GM18873 (cell line): Measurements from ENCODE around the gene ZSWIM6.

Experiments used
- ATAC-seq: cut with Tn5 transposase; IDR thresholded peaks from one replicate; pipeline ENCODE4 v1.9.1; 2021; ENCODE audit warnings: mild to moderate bottlenecking, moderate library complexity, moderate number of reproducible peaks; ENCODE audit not compliant: unreplicated experiment, low FRiP score

Gene ZSWIM6

DNA sequence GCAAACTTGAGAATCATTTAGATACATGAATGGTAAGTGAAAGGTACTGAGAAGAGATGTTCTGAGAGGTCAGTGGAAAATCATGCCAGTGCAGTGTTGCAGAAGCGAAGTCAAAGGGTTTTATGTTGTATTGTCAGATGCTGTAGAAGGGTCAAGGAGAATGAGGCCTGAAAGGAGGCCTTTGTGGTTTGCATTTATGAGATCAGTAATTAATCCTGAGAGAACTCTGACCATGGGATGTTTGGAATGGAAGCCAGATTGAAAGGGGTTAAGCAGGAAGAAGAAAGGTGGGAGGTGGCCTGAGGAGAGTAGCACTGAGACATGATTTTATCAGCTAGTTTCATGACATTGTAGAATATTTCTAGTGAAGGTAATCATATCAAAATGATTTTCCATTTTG, 97.8 kb downstream of the ZSWIM6 start:
- no peak for ATAC-seq

DNA sequence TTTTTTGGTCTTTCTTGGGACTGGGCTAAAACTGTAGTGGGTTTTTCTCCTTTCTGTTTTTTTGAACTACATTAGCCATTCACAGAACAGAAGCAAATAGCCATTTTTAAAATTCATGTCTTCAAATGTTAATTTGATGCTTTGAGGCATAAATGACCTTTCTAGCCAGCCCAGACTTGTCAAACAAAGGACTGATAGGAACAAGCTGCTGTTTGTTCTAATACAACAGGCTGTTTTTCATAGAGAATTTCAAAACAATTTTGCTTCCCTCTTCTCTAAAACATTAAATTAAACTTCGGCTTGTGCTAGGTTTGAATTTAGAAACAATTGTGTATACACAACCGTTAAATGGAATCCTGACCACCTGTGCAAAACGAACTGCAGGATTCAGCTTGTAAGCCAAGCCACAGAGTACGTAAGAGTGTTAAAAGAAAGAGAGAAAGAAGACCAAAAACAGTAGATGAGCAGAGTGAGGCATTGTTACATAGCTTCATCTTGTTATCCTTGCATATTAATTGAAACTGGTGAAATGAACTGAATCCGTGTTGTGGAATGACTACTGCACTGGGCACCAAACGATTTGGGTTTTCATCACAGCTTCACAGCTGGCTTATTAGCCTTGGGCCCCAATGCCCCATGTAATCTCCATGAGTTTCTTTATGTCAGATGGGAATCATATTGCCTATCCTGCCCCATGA, 100.0 kb downstream of the ZSWIM6 start:
- no peak for ATAC-seq

DNA sequence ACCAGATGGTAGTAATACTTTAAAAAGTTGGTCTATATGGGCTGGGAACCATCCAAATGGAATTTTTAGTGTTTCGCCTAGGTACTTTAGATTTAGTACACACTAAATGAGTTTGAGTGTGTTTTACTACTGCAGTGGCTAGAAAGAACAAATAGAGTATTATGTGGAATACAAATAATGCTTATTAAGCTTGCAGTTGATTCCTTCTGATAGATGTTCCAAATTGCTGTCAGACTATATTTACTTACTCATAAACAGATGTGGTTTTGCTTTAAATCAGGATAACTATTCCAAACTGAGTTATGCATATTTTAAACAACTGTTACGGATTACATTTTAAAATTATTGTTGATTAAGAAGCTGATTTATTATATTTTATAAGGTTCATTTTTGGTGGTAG, 103.3 kb downstream of the ZSWIM6 start:
- ATAC-seq, result no peak

DNA sequence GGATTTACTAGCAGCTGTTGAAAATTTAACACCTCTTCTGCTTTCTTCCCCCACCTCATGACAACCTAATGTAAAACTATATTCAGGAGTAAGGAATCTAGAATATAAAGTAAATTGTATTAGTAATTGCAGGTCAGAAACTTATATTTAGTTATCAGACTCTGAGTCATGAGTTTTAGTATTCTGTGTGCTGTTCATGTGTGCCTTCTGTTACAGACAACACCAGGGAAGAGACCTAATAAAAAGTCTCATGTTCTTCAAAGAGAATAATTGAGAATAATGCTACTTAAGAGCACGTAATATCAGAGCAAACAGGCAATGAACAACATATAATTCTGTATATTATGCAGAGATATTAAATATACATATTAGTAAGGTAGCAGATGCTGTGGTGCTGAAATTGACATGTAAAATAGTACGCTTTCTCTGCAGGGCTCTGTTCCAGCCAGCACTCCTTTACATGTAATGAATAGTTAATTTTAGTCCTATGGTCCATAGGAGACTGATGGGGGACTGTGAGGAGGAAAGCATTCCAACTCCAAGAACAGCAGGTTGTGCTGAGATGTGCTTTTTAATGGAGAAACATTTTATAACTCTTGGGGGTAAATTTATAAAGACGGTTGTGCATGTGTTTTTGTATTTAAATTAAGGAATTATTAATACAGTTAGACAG, 106.4 kb downstream of the ZSWIM6 start:
- ATAC-seq, result no peak

DNA sequence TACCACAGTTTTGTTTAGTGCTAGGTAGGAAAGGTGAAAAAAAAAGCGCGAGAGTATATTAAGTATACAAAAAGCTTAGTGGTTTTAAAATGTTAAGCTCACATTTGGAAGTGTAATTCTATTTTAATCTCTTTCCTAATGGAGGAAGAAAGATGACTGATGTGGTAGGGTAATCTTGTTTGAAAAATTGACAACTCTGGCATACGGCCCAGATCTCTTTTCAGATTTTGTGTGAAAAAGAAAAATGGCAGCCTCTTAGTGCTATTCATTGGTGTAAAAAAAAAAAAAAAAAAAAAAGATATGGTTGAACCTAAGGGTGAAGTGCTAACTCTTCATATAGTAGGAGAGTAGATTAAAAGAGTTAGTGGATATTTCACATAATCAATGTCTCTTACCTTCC, 108.0 kb downstream of the ZSWIM6 start:
- ATAC-seq, result no peak

DNA sequence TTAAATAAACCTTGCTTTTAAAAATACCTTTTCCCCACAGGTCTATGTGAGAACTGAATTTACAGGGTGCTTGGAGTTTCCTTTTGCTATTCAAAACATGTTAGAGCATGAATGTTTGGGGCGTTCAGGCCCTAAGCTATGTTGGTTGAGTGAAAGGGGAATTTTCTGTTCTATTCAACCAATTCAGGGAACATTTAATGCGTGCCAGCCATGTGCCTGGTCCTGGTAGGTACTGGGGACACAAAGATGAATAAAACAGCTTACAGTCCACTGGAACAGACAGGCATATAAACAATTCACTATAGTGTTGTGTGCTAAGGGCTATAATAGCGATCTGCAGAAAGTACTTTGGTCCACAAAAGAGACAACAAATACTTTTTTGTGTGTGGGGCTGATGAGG, 108.5 kb downstream of the ZSWIM6 start:
- no peak for ATAC-seq

DNA sequence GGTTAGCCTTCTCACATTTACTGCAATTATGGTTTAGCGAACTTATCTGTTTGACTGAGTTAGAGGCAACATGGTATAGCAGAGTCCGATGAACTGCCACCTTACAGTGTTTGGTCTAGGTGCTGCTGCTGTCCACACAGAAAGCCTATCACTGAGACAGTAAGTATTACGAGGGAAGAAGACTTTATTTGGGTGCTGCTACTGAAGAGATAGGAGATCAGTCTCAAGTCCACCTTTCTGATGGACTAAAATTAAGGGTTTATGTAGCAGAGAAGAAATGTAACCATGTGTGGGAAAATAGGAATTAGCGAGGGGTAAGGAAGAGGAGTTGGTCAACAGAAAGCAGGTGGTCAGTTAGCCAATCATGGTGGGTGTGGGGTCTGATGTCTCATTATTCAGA, 109.7 kb downstream of the ZSWIM6 start:
- no peak for ATAC-seq

DNA sequence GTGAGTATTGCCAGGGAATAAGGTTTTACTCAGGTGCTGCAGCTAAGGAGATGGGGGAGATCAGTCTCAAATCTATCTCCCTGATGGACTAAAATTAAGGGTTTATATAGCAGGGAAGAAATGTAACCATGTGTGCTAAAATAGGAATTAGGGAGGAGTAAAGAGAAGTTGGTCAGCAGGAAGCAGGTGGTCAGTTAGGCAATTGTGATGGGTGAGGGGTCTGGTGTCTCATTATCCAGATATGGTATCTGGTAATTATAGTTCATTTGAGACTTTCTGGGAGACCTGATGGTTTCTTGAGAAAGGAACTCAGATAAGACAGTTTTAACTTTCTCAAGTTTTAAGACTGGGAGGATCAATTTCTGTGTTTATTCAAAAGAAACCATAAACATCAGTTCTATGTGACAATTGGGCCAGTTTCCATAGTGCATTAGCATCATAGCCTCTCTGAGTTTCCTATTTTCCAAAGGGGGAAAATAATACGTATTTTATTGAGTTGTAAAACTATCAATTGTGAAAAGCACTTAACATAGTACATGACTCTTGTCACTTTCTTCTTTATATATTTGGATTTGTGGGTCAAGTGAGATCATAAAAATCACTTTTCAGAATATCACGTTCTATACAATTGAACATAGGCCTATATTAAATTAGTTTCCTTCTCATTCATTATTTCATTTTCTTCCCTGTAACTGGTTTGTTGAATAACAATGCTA, 115.9 kb downstream of the ZSWIM6 start:
- no peak for ATAC-seq

DNA sequence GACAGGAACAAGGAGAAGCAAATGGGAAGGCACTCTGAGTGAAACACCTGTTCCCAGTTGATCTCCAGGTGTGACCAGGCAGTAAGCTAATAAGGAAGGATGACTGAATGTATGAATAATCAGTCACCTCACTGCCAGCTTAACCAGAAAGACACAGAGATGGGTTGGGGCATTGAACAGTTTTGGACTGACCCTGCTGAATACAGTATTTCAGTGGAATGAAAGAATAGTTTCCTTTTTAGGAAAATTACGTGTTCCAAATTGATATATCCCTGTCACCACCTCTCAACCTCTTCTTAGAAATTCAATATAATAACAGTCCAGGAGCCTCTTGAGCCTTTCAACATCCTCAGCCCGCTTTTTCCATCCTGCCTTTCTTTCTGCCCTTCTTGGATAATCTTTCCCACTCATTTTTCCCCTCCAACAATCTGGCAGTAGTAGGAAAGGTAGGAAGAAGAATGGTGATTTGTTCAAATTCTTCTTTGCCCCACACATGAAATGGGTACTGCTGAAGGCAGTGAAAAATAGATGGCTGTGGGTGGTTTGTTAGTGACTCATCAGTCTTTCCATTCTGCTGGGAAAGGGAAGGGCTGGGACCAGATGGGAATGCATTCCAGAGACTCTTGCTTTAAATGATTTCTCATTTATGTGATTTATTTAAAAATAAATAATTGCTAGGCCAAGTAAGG, 117.9 kb downstream of the ZSWIM6 start:
- ATAC-seq, result no peak

DNA sequence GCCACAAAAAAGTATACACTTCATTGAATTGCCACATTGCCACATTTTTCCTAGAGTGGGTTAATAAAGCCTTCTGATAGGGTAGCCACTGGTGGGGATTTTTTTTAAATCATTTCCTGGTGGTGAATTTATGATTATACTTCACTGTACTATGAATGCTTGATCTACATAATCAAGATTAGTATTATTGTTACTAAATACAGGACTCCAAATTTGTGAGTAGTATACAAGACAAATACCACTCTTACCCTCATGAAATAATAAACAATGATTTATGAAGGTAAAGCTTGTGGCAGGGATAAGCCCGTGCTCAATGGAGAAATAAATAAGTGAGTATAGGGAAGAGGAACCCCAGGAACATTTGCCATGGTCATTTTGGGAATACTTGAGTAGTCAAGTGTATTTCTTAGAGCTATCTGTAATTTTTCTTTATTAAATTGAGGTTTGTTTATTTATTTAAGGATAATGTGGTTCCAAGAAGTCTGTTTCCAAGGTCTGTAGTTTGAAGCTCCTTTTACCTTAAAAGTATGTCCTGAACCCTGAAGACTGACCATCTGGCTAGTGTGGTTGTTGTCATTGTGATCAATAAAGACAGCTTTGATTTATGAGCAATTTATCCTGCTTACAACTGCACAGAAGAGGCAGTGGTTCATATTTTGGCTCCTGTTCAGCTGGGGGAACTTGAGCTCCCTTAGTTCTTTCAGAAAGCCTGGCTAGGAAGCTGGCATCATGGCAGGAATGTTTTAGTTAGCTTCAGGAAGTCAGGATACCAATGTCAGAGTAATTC, 118.6 kb downstream of the ZSWIM6 start:
- no peak for ATAC-seq

DNA sequence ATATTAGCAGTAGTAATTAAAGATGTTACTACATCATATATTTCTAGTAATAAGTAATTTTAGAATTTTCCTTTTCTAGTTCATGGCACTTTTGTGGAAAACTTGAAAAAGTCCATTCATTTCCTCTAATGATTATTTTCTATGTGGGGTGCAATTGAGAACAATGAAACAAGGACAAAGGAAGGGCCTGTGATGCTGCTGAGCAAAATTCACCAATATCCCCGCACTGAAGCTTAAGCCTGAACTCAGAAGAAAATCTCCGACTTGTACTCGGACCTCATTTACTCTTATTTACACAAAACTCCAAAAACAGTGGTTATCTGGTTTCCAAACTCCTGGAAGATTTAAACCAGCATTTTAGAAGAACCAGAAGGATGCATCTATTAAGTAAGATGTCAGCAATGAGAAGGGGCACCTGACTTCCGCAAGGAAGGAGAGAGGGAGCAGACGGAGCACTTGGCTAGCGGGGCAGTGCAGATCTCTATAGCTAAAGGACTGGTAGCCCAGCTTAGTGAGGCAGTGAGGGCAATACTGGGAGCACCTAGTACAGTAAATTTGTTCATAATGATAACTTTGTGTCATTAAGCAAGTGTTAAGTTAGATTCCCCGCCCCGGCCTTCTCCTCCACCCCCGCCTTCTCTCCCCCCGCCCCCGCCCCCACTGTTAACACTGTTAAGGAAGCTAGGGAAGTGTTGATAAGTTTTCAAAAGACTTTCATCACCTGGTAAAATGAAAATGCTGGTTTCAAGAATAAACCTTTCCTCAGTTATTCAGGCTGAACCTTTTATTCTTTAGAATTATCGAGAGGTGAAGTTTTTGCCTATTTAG, 123.3 kb downstream of the ZSWIM6 start:
- ATAC-seq, result no peak

DNA sequence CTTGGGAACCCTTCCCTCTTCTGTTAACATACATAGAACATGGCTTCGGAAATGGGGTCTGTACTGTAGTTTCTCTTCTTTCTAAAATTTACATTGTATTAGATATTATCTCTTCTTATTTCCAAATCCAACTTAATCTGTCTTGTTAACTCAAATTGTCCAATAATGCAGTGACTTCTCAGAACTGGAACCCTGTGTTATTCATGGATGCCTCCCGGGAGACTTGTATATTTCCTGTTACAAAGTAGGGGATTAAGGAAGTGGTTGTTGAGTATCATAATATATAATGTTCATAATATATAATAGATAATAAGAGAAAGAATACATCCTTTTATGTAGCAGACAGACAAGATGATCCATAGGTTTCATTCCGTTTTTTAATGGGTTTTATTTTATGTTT, 128.4 kb downstream of the ZSWIM6 start:
- no peak for ATAC-seq

DNA sequence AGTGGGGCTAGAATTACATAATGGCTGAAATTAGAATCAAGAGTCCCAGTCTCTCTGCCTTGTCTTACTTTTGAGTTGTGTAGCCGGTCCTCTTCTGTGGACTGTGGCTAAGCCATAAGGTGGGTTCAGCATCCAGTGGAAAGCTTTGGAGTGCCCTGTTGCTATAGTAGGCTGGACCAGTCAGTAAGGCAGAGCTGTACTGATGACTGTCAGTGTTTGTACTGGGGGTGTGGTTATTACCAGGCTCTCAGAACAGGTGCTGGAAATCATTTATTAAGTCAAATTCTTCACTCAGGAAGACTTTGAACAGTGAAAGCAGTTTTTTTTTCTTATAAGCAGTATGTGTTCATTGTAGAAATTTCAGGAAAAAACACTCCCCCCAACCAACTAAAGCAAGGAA, 129.4 kb downstream of the ZSWIM6 start:
- no peak for ATAC-seq

DNA sequence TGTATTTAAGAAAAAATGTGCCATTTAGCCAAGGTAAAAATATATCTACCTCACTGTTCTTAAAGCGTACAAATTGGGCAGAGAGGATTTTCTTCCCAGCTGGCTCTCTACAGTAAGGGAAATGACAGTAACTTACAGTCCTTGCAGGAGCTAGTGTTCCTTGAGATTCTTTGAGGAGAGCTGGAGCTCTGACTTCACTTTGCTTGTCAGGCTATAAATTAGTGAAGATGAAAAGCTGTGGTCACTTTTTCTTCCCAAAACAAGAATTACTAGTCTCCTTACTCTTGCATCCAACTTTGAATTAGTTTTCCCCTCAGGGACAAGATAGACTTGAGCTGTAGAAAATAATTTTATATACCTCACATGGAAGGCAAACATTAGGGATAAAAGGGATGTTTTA, 129.9 kb downstream of the ZSWIM6 start:
- no peak for ATAC-seq

DNA sequence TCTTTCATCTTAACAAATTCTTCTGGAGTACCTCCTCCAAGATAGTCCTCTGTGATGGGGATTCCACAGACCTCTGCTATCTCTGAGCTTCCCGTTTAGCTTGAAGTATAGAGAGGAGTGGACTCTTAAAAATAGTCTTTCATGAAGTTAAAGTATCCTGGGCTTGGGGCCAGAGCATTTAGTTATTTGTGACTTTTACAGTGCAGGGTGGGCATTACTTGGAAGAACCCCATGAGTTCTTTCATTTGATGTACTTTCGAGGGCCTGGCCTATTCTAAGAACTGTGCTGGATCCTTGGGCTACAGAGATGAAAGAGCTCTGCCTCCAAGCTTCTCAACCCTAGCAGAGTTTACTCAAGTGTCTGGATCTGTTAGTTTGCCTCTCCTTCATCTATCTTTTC, 131.5 kb downstream of the ZSWIM6 start:
- no peak for ATAC-seq

DNA sequence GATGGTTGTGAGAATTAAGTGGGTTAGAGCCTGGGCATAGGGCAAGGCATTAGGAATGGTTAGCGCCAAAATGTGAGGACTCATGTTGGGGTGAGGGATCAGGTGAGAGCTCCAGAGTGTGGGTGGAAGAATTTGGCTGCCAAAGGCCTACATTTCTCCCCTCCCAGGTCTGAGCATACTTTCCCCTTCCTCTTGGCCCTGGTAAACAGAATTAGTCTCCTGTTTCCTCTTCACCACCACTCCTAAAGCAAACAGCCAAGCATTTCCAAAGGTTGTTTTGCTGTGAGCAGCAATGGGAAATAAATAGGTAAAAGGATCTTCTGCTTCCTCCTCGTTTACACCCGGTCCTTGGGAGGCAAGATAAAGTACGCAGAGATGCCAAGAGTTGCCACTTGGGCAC, 132.5 kb downstream of the ZSWIM6 start:
- no peak for ATAC-seq

DNA sequence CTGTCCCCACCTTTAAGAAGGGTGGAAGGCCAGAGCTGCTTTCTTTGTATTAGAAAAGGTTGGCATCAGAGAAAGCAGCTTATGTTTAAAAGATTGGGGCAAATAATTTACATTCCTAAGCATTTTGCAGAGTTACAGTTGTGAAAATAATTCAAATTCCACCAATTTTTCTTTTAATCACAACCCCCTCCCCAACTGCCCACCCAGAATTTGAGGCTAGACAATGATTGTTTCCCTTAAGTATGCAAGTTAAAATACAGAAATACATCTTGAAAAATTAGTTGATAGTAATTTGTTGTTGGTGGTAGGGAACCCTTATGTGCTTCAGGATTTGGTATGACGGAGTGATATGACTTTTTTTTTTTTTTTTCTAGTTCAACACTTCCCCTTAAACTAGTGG, 133.0 kb downstream of the ZSWIM6 start:
- ATAC-seq, result no peak

DNA sequence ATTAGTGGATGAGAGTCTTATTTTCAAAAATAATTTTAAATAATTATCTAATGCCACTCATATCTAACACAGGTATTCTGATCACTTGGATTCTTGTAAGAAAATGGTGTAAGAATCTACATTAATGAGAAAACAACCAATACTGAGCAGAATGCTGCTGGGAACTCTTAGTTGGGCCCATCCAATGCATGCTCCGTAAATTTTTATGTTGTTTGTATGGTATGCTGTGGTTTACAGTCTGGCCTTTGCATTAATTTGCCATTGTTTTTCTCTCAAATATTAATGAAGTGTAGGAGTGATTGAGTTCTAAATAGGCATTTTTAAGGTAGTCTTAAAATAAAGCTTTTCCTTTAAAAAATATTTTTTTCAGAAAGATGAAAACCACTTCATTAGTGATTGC, 133.4 kb downstream of the ZSWIM6 start:
- no peak for ATAC-seq

DNA sequence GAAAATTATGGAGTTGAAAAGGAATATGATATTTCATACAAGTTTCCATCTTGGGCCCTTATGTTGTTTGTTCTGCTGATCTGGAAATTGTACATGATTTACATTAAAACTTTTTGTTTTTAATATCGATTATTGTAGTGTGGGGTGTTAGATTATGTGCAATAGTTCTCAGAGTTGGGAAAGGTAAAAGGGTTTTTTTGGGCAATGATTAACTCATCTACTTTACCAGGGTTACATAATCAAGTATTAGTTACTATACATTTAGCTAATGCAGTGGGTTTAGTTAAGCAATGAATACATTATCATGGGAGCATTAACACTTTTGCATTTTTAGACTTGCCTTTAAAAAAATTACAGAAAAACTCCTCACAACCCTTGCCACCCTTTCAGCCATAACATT, 134.0 kb downstream of the ZSWIM6 start:
- no peak for ATAC-seq
